Muscle of leg (tissue), 11 donors: ENCODE data around the gene NRCAM. TPM values are rescaled to one million over a fixed set of nuclear protein-coding genes. Genes with fewer than 3 reads are reported as not detected.
"Not testable (repeated sequence)": the region's sequence is repeated elsewhere in the genome, so short reads cannot be mapped to it uniquely, and the experiment has no call there.

Experiments used
- DNase-seq: peaks from one replicate; pipeline ENCODE4 v3.0.0; 2013
- H3K27ac ChIP-seq: one replicate; pipeline ENCODE4 v1.5.1; 2013; ENCODE audit warnings: mild to moderate bottlenecking, low read length, control low read depth
- H3K27me3 ChIP-seq: one replicate; pipeline ENCODE4 v1.6.1; 2013; ENCODE audit warnings: low read length; ENCODE audit not compliant: control insufficient read depth, insufficient read depth
- H3K36me3 ChIP-seq: one replicate; pipeline ENCODE4 v1.6.1; 2013; ENCODE audit warnings: low read length; ENCODE audit not compliant: control insufficient read depth, insufficient read depth
- H3K4me1 ChIP-seq: one replicate; pipeline ENCODE4 v1.6.1; 2013; ENCODE audit warnings: low read length; ENCODE audit not compliant: control insufficient read depth, insufficient read depth
- H3K4me3 ChIP-seq: one replicate; pipeline ENCODE4 v1.5.1; 2013; ENCODE audit warnings: low read length, control low read depth
- H3K9me3 ChIP-seq: replicated peaks from 2 replicates; pipeline ENCODE4 v1.6.1; 2013; ENCODE audit warnings: low read depth, low read length; ENCODE audit not compliant: control insufficient read depth
- WGBS: methylation state at CpG from one replicate; pipeline ENCODE4 v1.1.5; 2013; ENCODE audit warnings: missing lambda C conversion rate; ENCODE audit not compliant: insufficient coverage; 5-methylcytosine and 5-hydroxymethylcytosine counted together
- polyA plus RNA-seq, 8 donors: library from polyadenylated mRNA; unstranded; fragments of 120-200 nt; gene quantifications; one replicate each; pipeline versions ENCODE4 v1.2.1 to v1.2.3, GENCODE V29; 2013; ENCODE audit warnings: inconsistent platforms in 1 of 8, low replicate concordance in 1 of 8; ENCODE audit not compliant: insufficient read length in 8 of 8, insufficient read depth in 1 of 8
- total RNA-seq: library from RNA; stranded (reverse); fragments of 120-200 nt; gene quantifications from one replicate; pipeline ENCODE4 v1.2.4, GENCODE V29; 2013

NRCAM gene
- total and polyA plus RNA-seq, 9 donors = 17.5 to 35.6 (median 23.3) TPM

DNA sequence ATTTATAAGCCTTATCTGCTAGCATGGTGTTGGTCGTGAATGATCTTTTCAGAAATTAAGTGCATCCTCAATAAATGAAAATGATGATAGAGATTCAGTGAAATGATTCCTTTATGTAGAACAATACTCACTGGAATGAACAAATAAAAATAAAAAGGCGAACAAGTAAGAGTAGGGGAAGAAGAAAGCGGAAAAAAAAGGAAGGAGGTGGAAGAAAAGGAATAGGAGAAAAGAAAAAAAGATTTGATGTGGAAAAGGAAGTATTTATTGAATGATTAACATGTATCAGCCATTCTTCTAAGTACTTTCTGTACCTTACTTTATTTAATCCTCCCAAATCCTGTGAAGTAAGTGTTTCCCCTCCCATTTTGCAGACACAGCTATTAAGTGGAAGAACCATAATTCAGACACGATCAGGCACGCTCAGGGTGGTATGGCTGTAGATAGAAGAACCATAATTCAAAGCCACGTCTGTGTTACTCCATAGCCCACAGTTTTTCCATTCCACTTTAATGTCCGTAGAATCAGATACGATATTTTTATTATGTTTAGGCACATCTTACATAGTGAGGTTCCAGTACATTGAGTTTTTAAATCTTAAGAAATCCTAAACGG, 169.8 kb downstream of the NRCAM start:
- no CpG with 5 or more reads among the region's 9 CpGs for WGBS
- Histone ChIP-seq H3K4me3 (no peak overlapping the region), H3K27me3 (no peaks in the 10 kb centered on the region), H3K4me1 (no peaks in the 10 kb centered on the region), H3K36me3 (no peaks in the 10 kb centered on the region), H3K9me3 (no peaks in the 10 kb centered on the region), H3K27ac (no peak overlapping the region)
- DNase-seq = no peak

- Histone ChIP-seq H3K4me3 (no peak overlapping the region), H3K36me3 (no peaks in the 10 kb centered on the region), H3K9me3 (no peaks in the 10 kb centered on the region), H3K4me1 (no peaks in the 10 kb centered on the region), H3K27me3 (no peaks in the 10 kb centered on the region), H3K27ac (no peak overlapping the region)
- WGBS = no CpG with 5 or more reads among the region's 2 CpGs
- no peak for DNase-seq
Measured at GRCh38 chr7:108285778-108286177, 170.5 kb downstream of the NRCAM start.

DNA sequence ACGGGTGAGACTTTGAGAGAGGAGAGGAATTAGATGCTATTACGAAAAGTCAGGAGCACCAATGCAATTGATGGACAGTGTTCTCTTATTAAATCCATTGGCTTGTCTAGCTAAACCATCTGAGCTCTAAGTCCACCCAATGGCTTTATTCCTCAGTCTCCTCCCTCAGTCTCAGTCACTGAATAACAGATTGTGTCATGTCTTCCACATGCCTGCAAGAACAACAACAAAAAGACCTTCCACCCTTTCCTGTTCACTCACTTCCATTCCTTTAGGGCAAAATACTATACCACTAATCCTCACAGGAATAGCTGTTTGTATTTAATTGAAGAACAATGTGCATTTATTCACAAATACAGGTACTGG, 171.2 kb downstream of the NRCAM start:
- Histone ChIP-seq H3K4me1 (no peaks in the 10 kb centered on the region), H3K9me3 (no peaks in the 10 kb centered on the region), H3K27me3 (no peaks in the 10 kb centered on the region), H3K36me3 (no peaks in the 10 kb centered on the region), H3K27ac (no peak overlapping the region), H3K4me3 (no peak overlapping the region)
- WGBS = no CpG with 5 or more reads among the region's 2 CpGs
- DNase-seq = no peak

GRCh38 chr7:108284349-108285002, 171.8 kb downstream of the NRCAM start:
- Histone ChIP-seq H3K36me3 (no peaks in the 10 kb centered on the region), H3K4me1 (no peaks in the 10 kb centered on the region), H3K9me3 (no peaks in the 10 kb centered on the region), H3K27ac (no peak overlapping the region), H3K27me3 (no peaks in the 10 kb centered on the region), H3K4me3 (no peak overlapping the region)
- WGBS = 56% methylated on average over 4 of the region's 6 CpGs
- DNase-seq = no peak

DNA sequence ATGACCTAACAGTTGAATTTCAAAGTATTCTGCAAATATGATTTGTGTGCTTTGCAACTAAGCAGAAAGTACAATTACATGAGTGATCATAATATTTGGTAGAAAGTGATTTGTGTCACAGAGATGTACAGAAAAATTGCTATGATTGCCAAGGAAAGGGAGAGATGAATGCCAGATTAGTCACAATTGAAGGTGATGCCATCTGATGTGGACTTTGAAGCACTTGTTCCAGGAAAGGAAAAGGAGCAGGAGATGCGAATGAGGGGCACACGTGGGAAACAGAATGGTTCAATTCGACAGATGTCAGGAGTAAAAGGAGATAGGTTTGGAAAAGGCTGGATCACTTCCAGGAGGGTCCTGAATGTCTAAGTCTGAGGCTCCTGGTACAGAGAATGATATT, 173.0 kb downstream of the NRCAM start:
- H3K9me3 ChIP-seq = no peaks in the 10 kb centered on the region
- H3K4me1 ChIP-seq = no peaks in the 10 kb centered on the region
- no peak for DNase-seq
- no peak overlapping the region for H3K27ac ChIP-seq
- 65% methylated on average over 3 of the region's 3 CpGs for WGBS
- no peaks in the 10 kb centered on the region for H3K27me3 ChIP-seq
- no peaks in the 10 kb centered on the region for H3K36me3 ChIP-seq
- H3K4me3 ChIP-seq = no peak overlapping the region

GRCh38 chr7:108282427-108282996, 173.7 kb downstream of the NRCAM start:
- Histone ChIP-seq H3K9me3 (no peaks in the 10 kb centered on the region), H3K36me3 (no peaks in the 10 kb centered on the region), H3K27ac (no peak overlapping the region), H3K4me3 (no peak overlapping the region), H3K27me3 (no peaks in the 10 kb centered on the region), H3K4me1 (no peaks in the 10 kb centered on the region)
- 100% methylated on average over 1 of the region's 4 CpGs for WGBS
- DNase-seq = no peak

GRCh38 chr7:108280136-108280535, 176.1 kb downstream of the NRCAM start:
- WGBS = no CpG with 5 or more reads among the region's 3 CpGs
- Histone ChIP-seq H3K4me1 (no peaks in the 10 kb centered on the region), H3K36me3 (no peaks in the 10 kb centered on the region), H3K9me3 (no peaks in the 10 kb centered on the region), H3K27ac (no peak overlapping the region), H3K4me3 (no peak overlapping the region), H3K27me3 (no peaks in the 10 kb centered on the region)
- no peak for DNase-seq

DNA sequence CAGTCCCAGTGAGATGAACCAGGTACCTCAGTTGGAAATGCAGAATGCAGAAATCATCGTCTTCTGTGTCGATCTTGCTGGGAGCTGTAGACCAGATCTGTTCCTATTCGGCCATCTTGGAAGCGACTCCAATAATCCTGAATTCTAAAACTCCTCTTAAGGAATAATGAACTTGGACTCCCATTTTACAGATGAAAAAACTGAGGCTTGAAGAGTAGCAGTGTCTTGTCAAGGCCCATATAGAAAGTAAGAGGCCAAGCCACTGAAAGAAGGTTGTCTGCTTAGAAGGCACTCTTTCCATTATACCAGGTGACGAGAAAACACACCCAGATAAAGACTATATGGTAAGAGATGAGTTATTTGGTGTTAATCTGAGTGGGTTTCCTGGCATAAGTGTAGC, 177.5 kb downstream of the NRCAM start:
- no peaks in the 10 kb centered on the region for H3K36me3 ChIP-seq
- no peaks in the 10 kb centered on the region for H3K4me1 ChIP-seq
- DNase-seq = no peak
- H3K4me3 ChIP-seq = no peak overlapping the region
- H3K27me3 ChIP-seq = no peaks in the 10 kb centered on the region
- no peaks in the 10 kb centered on the region for H3K9me3 ChIP-seq
- no peak overlapping the region for H3K27ac ChIP-seq
- WGBS = 100% methylated on average over 3 of the region's 5 CpGs

- no peaks in the 10 kb centered on the region for H3K4me1 ChIP-seq
- H3K4me3 ChIP-seq = no peak overlapping the region
- H3K27ac ChIP-seq = no peak overlapping the region
- no peaks in the 10 kb centered on the region for H3K27me3 ChIP-seq
- H3K9me3 ChIP-seq = no peaks in the 10 kb centered on the region
- DNase-seq = no peak
- 95% methylated on average over 7 of the region's 10 CpGs for WGBS
- H3K36me3 ChIP-seq = no peaks in the 10 kb centered on the region
Measured at GRCh38 chr7:108278281-108278680, 178.0 kb downstream of the NRCAM start.

- H3K27me3 ChIP-seq, H3K9me3 ChIP-seq, H3K4me1 ChIP-seq, H3K27ac ChIP-seq, H3K4me3 ChIP-seq, DNase-seq, H3K36me3 ChIP-seq: not testable (repeated sequence)
- WGBS = no CpG with 5 or more reads among the region's 5 CpGs
Measured at GRCh38 chr7:108274447-108274846, 181.8 kb downstream of the NRCAM start.
